K562 (cell line): ENCODE measurements around the gene FEN1. TPM values are rescaled to one million over a fixed set of nuclear protein-coding genes. Genes with fewer than 3 reads are reported as not detected.
A peak's percentile ranks its signal among the peaks of the same experiment; 100 is the strongest.

Experiments used
- ARHGAP35 ChIP-seq: fragments of 450-650 bp; IDR thresholded peaks from 2 replicates; pipeline ENCODE4 v1.6.1; 2018; ENCODE audit not compliant: partially characterized antibody
- BRD4 ChIP-seq: fragments of 200-600 bp; sonication (generic); IDR thresholded peaks from 2 replicates; pipeline ENCODE4 v1.6.1; 2017; ENCODE audit warnings: inconsistent platforms
- E2F5 ChIP-seq: sonication (generic); formaldehyde crosslinking; IDR thresholded peaks from 2 replicates; pipeline ENCODE4 v1.8.0; 2022; ENCODE audit warnings: mild to moderate bottlenecking, missing genetic modification reagents
- ELF4 ChIP-seq: fragments of 450-650 bp; formaldehyde crosslinking; IDR thresholded peaks from 2 replicates; pipeline ENCODE4 v1.4.0; 2022; ENCODE audit warnings: missing genetic modification characterization
- GTF2F1 ChIP-seq: IDR thresholded peaks from 2 replicates; pipeline ENCODE4 v1.6.1; 2011; ENCODE audit warnings: low read depth, low read length, improper control_type of control experiment
- KAT2B ChIP-seq: IDR thresholded peaks from one replicate; pipeline ENCODE4 v1.6.1; 2012; ENCODE audit warnings: low read depth, mild to moderate bottlenecking, control low read depth, inconsistent platforms, low read length, moderate library complexity
- SREBF1 ChIP-seq: fragments of 150-350 bp; IDR thresholded peaks from 2 replicates; pipeline ENCODE4 v1.6.1; 2014; ENCODE audit warnings: antibody characterized with exemption, low read depth, low read length, borderline replicate concordance
- SUPT5H ChIP-seq: fragments of 450-650 bp; IDR thresholded peaks from 2 replicates; pipeline ENCODE4 v1.6.1; 2016
- U2AF1 ChIP-seq: fragments of 200-400 bp; formaldehyde crosslinking; optimal IDR thresholded peaks from 2 replicates; pipeline ENCODE3; 2017; ENCODE audit warnings: mild to moderate bottlenecking, low read depth, low read length, moderate library complexity
- ZFPM2 ChIP-seq: fragments of 250-450 bp; sonication (Bioruptor Pico); IDR thresholded peaks from 2 replicates; pipeline ENCODE4 v1.5.1; 2022; ENCODE audit warnings: mild to moderate bottlenecking
- polyA plus RNA-seq, 8 experiments: library from polyadenylated mRNA; depleted of rRNA in 4 of 8; stranded (reverse) in 5 of 8; unstranded in 3 of 8; fragments of >200 nt; fragmentation: Nextera tagmentation in 2 of 8; fragmentation: Illumina TruSeq in 1 of 8; extraction: Ambion mirVana in 2 of 8; extraction: Trizol in 1 of 8; gene quantifications; 2 replicates each; pipeline versions ENCODE4 v1.2.1 to v1.2.3, GENCODE V29; 2011 to 2014; ENCODE audit warnings: inconsistent platforms in 1 of 8, missing spikeins in 1 of 8
- total RNA-seq, 7 experiments: library from RNA; depleted of rRNA in 6 of 7; stranded (reverse); fragments of >200 nt in 6 of 7; fragmentation: Illumina TruSeq in 2 of 7; extraction: Trizol in 2 of 7; gene quantifications; 2 replicates each; pipeline versions ENCODE4 v1.2.1 to v1.2.3, GENCODE V29; 2011 to 2021; ENCODE audit warnings: low replicate concordance in 1 of 7
- TF ChIP-seq, protein P1 (sequence below): fragments of 200-600 bp; sonication (generic); IDR thresholded peaks from one replicate; pipeline ENCODE4 v1.6.1; 2012; ENCODE audit warnings: mild to moderate bottlenecking, low read depth, low read length, inconsistent platforms
- TF ChIP-seq, protein P2 (sequence below): sonication (generic); formaldehyde crosslinking; IDR thresholded peaks from 2 replicates; pipeline ENCODE4 v1.8.0; 2022; ENCODE audit warnings: missing genetic modification reagents, mild to moderate bottlenecking, moderate library complexity, borderline replicate concordance
- TF ChIP-seq, protein P3 (sequence below): fragments of 250-450 bp; sonication (Bioruptor Pico); IDR thresholded peaks from 2 replicates; pipeline ENCODE4 v1.5.1; 2021; ENCODE audit warnings: mild to moderate bottlenecking

The FEN1 gene
- total and polyA plus RNA-seq, 9 of the 15 experiments (the other 6 are each of a cell fraction or from before 2014, with no cell fraction given) = 58.1 to 156 (median 137) TPM

DNA sequence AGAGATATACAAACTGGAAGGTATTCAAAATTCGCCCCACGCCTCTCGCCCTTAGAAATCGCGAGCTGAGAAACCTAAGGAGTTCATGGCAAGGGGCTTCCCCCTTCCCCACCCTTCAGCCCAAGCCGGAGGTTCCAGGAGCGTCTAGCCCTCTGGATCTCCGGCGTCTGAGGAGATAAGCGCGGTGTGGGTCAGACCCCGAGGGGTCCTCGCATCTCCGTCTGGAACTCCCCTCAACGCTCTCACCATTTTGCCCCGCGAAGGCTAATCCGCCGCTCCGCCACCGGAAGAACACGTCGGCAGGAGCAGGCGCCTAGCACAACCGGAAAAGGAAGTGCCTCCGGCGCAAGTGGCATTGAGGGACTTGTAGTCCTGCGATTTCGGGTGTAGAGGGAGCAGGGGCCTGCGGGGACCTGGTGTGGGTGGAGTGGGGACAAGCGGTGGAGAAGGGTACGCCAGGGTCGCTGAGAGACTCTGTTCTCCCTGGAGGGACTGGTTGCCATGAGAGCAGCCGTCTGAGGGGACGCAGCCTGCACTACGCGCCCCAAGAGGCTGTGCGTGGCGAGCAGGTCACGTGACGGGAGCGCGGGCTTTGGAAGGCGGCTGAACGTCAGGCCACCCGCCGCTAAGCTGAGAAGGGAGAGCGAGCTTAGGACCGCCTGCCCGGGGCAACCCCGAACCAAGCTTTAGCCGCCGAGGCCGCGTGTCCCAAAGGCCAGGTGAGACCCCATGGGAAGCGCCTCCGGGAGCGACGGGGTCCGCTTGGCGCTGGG lies at the start of gene FEN1, which contains the start of gene TMEM258 (continued):
- TF ChIP-seq, protein P1, sequence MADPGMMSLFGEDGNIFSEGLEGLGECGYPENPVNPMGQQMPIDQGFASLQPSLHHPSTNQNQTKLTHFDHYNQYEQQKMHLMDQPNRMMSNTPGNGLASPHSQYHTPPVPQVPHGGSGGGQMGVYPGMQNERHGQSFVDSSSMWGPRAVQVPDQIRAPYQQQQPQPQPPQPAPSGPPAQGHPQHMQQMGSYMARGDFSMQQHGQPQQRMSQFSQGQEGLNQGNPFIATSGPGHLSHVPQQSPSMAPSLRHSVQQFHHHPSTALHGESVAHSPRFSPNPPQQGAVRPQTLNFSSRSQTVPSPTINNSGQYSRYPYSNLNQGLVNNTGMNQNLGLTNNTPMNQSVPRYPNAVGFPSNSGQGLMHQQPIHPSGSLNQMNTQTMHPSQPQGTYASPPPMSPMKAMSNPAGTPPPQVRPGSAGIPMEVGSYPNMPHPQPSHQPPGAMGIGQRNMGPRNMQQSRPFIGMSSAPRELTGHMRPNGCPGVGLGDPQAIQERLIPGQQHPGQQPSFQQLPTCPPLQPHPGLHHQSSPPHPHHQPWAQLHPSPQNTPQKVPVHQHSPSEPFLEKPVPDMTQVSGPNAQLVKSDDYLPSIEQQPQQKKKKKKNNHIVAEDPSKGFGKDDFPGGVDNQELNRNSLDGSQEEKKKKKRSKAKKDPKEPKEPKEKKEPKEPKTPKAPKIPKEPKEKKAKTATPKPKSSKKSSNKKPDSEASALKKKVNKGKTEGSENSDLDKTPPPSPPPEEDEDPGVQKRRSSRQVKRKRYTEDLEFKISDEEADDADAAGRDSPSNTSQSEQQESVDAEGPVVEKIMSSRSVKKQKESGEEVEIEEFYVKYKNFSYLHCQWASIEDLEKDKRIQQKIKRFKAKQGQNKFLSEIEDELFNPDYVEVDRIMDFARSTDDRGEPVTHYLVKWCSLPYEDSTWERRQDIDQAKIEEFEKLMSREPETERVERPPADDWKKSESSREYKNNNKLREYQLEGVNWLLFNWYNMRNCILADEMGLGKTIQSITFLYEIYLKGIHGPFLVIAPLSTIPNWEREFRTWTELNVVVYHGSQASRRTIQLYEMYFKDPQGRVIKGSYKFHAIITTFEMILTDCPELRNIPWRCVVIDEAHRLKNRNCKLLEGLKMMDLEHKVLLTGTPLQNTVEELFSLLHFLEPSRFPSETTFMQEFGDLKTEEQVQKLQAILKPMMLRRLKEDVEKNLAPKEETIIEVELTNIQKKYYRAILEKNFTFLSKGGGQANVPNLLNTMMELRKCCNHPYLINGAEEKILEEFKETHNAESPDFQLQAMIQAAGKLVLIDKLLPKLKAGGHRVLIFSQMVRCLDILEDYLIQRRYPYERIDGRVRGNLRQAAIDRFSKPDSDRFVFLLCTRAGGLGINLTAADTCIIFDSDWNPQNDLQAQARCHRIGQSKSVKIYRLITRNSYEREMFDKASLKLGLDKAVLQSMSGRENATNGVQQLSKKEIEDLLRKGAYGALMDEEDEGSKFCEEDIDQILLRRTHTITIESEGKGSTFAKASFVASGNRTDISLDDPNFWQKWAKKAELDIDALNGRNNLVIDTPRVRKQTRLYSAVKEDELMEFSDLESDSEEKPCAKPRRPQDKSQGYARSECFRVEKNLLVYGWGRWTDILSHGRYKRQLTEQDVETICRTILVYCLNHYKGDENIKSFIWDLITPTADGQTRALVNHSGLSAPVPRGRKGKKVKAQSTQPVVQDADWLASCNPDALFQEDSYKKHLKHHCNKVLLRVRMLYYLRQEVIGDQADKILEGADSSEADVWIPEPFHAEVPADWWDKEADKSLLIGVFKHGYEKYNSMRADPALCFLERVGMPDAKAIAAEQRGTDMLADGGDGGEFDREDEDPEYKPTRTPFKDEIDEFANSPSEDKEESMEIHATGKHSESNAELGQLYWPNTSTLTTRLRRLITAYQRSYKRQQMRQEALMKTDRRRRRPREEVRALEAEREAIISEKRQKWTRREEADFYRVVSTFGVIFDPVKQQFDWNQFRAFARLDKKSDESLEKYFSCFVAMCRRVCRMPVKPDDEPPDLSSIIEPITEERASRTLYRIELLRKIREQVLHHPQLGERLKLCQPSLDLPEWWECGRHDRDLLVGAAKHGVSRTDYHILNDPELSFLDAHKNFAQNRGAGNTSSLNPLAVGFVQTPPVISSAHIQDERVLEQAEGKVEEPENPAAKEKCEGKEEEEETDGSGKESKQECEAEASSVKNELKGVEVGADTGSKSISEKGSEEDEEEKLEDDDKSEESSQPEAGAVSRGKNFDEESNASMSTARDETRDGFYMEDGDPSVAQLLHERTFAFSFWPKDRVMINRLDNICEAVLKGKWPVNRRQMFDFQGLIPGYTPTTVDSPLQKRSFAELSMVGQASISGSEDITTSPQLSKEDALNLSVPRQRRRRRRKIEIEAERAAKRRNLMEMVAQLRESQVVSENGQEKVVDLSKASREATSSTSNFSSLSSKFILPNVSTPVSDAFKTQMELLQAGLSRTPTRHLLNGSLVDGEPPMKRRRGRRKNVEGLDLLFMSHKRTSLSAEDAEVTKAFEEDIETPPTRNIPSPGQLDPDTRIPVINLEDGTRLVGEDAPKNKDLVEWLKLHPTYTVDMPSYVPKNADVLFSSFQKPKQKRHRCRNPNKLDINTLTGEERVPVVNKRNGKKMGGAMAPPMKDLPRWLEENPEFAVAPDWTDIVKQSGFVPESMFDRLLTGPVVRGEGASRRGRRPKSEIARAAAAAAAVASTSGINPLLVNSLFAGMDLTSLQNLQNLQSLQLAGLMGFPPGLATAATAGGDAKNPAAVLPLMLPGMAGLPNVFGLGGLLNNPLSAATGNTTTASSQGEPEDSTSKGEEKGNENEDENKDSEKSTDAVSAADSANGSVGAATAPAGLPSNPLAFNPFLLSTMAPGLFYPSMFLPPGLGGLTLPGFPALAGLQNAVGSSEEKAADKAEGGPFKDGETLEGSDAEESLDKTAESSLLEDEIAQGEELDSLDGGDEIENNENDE = no peak
- TF ChIP-seq GTF2F1 (0 out of 2 replicates have a peak, but pooled peaks have one; percentile 13), BRD4 (peak; percentile 98; the same call in 1 of the 2 replicates), ELF4 (CRISPR knock-in tag) (peak; percentile 87), SUPT5H (peak; percentile 93), U2AF1 (no peak), E2F5 (peak; percentile 92), SREBF1 (peak; percentile 87), ZFPM2 (CRISPR knock-in tag) (0 out of 2 replicates have a peak, but pooled peaks have one; percentile 39), ARHGAP35 (no peak), KAT2B (no peak)
- TF ChIP-seq, protein P2, sequence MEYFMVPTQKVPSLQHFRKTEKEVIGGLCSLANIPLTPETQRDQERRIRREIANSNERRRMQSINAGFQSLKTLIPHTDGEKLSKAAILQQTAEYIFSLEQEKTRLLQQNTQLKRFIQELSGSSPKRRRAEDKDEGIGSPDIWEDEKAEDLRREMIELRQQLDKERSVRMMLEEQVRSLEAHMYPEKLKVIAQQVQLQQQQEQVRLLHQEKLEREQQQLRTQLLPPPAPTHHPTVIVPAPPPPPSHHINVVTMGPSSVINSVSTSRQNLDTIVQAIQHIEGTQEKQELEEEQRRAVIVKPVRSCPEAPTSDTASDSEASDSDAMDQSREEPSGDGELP (CRISPR knock-in tag) = peak; percentile 77
- TF ChIP-seq, protein P3, sequence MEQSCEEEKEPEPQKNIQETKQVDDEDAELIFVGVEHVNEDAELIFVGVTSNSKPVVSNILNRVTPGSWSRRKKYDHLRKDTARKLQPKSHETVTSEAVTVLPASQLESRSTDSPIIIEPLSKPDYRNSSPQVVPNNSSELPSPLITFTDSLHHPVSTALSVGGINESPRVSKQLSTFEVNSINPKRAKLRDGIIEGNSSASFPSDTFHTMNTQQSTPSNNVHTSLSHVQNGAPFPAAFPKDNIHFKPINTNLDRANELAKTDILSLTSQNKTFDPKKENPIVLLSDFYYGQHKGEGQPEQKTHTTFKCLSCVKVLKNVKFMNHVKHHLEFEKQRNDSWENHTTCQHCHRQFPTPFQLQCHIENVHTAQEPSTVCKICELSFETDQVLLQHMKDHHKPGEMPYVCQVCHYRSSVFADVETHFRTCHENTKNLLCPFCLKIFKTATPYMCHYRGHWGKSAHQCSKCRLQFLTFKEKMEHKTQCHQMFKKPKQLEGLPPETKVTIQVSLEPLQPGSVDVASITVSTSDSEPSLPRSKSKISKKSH = no peak
